ENCODE data around the gene LAGE3.

Gene LAGE3

GRCh38 chrX:154477891-154478477 is 1.1 kb downstream of the LAGE3 start:
- no peak for DNase-seq (ENCODE audit: low read depth)

GRCh38 chrX:154476821-154477220 is 2.3 kb downstream of the LAGE3 start:
- DNase-seq (ENCODE audit: low read depth) = no peak

DNA sequence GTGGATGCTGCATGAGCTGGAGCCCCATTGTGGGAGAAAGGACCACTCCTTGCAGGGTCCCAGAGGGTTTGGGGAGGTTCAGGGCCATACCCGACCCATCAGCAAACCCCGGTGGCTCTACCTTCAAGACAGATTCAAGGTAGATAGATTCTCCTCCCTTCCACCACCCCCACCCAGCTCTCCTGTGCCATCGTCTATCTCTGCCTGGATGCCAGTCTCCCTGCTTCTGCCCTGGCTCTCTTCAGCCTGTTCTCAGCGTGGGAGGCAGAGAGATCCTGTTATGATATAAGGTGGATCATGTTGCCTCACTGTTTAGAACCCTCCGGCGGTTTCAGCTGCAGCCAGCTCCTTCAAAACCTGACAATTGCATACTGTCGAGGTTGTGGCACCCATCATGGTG is 5.4 kb downstream of the LAGE3 start:
- DNase-seq (ENCODE audit: low read depth) = no peak

DNA sequence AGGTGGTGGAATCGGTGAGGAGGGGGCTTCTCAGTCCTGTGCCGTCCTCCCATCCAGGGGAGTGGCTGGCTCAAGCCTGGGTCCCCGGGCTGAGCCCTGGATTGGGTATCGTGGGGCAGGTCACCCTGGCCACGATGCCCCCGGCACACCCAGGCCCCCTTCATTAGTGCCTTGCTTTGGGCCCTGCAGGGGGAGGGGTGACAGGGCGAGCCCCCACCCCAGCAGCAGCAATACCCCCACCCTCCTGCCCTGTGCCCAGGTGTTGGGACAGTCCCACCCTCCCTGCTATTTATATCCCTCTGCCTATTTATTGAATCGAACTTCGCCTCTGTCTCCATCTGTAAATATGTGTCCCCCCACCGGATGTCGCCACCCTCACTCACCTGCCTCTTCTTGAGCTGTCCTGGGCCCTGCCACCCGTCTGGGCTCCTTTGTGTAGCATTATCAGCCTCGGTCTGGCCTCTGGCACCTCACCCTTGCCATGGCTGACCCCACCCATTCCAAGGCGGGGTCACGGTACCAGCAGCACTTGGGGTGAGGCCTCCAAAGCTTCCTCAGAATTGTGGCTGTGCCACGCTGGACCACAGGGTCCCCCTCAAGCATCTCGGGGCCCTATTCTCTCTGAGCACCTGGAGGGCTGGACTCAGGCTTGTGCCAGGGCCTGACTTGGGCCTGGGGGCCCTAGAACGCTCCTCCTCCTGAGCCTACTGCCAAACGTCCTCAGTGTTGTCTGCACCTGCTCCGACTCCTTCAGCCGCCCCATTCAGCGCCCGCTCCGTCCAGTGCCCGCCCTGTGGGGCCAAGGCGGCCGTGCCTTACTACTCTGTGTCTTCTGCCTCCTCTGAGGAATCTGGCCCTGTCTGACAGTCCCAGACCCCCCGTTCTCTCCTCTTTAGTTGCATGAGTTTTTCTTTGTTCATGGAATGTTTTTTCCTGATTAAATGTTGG is 6.1 kb downstream of the LAGE3 start:
- no peak for DNase-seq (ENCODE audit: low read depth)

DNA sequence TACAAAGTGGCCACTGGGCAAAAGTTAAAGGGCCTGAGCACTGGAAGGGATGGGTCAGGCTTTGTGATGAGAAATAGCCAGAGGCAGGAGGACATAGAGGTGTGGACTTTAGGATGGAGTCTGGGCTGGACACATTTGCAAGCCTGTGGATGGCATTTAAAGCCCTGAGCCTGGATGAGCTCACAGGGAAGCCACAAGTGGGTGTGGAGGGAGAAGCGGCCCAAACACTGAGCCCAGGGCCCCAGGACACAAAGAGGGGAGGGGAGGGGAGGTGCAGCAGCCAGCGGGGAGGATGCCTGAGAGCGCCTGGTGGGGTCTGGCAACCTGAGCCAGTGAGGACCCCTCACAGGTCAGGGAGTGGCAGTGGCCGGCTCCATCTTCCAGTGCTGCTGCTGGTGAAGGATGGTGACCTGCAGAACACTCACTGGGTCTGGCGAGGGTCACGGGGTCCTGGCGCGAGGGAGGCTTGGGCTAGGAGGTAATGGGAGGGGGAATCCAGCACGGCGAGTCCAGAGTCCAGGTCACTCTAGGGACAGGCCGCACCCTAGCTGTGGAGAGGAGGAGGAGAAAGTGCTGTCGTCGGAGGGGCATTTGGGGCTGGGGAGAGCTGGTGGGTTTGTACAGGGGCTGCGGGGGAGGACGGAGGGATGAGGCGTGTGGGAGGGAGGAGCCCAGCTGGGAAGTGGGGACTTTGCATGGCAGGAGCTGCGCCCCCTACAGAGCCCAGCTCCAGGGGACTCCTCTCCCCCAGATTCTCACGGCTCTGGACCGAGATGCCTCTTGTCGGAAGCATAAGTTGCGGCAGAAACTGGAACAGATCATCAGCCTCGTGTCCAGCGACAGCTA is 7.0 kb downstream of the LAGE3 start:
- DNase-seq (ENCODE audit: low read depth) = no peak

- no peak for DNase-seq (ENCODE audit: low read depth)
These were observed 8.0 kb downstream of the LAGE3 start for GRCh38 chrX:154470914-154471568.

DNA sequence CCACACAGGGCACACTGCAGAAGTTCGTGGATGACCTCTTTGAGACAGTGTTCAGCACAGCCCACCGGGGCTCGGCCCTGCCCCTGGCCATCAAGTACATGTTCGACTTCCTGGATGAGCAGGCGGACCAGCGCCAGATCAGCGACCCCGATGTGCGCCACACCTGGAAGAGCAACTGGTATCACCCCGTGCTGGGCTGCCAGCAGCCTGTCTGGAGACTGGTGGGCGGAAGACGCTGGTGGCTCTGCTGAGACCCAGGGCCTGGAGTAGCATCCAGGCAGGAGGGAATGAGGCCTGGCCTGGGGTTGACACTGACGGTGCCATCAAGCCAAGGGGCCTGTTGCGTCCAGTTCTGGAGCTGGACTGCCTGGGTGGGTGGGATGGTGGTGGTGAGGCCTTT is 8.6 kb downstream of the LAGE3 start:
- DNase-seq (ENCODE audit: low read depth) = no peak

- DNase-seq (ENCODE audit: low read depth) = no peak
These were observed 9.2 kb downstream of the LAGE3 start for GRCh38 chrX:154469880-154470279.

DNA sequence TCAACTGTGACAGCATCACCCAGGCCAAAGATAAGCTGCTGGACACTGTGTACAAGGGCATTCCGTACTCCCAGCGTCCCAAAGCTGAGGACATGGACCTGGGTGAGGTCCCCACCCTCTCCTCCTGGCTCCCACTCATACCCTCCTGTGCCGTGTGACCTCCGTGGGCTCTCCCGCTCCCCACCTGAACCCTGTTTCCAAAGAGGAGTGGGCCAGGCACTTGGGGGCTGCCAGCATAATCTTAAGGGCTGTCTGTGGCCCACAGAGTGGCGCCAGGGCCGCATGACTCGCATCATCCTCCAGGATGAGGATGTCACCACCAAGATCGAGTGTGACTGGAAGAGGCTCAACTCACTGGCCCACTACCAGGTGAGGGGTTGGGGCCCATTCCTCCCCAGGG is 10.0 kb downstream of the LAGE3 start:
- no peak for DNase-seq (ENCODE audit: low read depth)

DNA sequence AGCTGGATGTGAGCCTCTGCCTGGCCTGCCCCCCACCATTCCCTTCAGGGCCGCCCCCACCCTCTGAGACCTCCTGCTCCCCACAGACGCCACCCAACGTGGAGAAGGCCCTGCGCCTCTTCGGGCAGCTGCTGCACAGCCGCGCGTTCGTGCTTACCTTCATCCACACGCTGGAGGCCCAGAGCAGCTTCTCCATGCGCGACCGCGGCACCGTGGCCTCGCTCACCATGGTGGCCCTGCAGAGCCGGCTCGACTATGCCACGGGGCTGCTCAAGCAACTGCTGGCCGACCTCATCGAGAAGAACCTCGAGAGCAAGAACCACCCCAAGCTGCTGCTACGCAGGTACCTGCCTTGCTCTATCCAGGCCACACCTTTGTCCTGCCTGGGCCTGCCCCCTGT is 10.9 kb downstream of the LAGE3 start:
- DNase-seq (ENCODE audit: low read depth) = no peak

GRCh38 chrX:154467556-154467955 is 11.5 kb downstream of the LAGE3 start:
- no peak for DNase-seq (ENCODE audit: low read depth)

DNA sequence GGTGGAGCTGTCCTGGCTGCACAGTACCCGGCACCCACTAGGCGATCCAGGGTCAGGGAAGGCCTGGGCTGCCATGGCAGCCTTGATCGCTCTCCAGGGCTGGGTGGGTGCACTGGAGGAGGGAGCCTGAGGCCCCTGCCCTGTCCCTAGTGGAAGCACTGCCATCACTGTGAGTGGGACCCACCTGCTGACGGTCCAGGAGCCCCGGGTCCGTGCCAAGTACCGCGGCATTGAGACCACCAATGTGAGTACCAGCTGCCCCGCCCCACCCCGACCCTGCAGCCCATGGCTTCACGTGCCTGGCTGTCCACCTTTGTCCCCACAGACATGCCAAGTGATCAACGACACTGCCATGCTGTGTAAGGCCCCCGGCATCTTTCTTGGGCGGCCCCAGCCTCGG is 12.2 kb downstream of the LAGE3 start:
- no peak for DNase-seq (ENCODE audit: low read depth)

DNA sequence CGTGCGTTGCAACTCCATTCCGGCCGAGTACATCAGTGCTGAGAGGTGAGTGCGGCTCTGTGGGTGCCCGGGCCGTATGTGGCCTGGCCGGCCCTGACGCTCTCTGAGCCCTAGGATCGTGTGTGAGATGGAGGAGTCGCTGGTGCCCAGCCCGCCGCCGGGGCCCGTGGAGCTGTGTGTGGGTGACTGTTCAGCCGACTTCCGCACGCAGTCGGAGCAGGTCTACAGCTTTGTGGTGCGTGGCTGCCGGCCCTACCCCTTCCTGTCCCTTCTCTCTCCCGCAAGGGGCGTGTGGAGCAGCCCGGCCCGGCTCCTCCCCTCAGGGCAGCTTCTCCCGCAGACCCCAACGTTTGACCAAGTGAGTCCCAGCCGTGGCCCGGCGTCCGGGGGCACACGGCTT is 13.0 kb downstream of the LAGE3 start:
- DNase-seq (ENCODE audit: low read depth) = no peak

DNA sequence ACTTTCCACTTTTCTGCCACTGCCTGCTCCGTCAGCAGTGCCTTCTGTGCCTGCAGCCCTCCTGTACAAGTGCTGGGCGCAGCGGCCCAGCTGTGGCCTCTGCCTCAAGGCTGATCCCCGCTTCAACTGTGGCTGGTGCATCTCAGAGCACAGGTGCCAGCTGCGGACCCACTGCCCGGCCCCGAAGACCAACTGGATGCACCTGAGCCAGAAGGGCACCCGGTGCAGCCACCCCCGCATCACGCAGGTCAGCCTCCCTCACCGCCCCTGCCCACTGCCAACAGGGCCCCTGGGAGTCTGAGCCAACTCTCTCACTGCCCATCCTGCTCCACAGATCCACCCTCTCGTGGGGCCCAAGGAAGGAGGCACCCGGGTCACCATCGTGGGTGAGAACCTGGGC is 13.5 kb downstream of the LAGE3 start:
- no peak for DNase-seq (ENCODE audit: low read depth)

GRCh38 chrX:154464806-154465365 is 14.2 kb downstream of the LAGE3 start:
- no peak for DNase-seq (ENCODE audit: low read depth)

DNA sequence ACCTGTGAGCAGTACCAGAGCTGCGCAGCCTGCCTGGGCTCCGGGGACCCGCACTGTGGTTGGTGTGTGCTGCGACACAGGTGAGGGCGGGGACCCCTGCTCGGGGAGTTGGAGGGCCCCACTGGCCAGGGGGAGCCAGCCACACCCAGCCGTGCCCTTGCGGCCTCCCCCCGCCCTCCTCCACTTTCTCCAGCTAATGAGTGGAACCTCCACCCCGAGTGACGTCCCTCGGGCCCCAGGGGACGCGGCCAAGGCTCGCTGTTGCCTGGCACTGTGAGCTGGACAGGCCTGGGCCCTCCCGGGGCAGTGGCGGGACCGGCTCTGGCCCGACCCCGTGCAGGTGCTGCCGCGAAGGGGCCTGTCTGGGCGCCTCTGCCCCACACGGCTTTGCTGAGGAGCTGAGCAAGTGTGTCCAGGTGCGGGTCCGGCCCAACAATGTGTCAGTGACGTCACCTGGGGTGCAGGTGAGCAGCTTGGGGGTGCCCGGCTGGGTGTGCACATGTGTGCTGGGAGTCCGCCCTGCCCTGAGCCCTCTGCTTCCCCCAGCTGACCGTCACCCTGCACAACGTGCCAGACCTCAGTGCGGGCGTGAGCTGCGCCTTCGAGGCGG is 15.4 kb downstream of the LAGE3 start:
- no peak for DNase-seq (ENCODE audit: low read depth)

DNA sequence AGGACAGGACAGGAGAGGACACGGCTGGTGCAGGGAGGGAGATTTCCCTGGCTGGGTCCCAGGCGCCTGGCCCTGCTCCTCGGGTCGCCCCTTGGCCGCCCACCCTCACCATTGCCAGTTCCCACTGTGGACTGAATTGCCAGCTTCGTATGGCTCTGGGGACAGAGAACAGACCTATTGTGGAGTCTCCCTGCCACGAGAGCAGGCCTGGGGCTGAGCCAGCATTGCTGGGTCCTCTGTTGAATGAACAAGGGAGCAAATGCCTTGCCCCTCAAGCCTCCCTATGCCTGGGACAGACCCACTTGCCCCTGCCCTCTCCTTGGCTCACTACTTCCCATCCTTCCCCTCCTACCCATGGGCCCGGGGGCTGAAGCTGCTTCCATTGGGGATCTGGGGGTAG is 16.7 kb downstream of the LAGE3 start:
- no peak for DNase-seq (ENCODE audit: low read depth)

DNA sequence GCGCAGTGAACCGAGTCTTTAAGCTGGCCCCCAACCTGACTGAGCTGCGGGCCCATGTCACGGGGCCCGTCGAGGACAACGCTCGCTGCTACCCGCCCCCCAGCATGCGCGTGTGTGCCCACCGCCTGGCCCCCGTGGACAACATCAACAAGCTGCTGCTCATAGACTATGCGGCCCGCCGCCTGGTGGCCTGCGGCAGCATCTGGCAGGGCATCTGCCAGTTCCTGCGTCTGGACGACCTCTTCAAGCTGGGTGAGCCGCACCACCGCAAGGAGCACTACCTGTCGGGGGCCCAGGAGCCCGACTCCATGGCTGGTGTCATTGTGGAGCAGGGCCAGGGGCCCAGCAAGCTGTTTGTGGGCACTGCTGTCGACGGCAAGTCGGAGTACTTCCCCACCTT is 18.8 kb downstream of the LAGE3 start:
- DNase-seq (ENCODE audit: low read depth) = no peak

DNA sequence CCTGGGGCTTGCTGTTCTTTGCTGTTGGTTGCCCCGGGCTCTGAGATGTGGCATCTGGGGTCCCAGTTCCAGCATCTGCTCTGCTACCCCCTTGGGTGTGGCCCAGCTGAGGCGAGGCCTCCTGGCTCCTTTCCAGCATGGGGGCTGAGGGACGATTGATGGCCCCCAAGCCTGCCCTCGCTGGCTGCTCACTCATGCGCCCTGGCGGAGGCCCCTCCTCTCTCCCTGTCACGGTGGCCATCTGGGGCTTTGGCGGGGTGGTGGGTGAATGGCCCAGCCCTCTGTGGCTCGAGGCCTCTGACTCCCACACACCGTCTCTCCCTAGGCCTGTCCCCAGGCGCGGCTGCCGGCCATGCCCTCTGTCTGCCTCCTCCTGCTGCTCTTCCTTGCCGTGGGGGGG is 19.2 kb downstream of the LAGE3 start:
- no peak for DNase-seq (ENCODE audit: low read depth)

DNA sequence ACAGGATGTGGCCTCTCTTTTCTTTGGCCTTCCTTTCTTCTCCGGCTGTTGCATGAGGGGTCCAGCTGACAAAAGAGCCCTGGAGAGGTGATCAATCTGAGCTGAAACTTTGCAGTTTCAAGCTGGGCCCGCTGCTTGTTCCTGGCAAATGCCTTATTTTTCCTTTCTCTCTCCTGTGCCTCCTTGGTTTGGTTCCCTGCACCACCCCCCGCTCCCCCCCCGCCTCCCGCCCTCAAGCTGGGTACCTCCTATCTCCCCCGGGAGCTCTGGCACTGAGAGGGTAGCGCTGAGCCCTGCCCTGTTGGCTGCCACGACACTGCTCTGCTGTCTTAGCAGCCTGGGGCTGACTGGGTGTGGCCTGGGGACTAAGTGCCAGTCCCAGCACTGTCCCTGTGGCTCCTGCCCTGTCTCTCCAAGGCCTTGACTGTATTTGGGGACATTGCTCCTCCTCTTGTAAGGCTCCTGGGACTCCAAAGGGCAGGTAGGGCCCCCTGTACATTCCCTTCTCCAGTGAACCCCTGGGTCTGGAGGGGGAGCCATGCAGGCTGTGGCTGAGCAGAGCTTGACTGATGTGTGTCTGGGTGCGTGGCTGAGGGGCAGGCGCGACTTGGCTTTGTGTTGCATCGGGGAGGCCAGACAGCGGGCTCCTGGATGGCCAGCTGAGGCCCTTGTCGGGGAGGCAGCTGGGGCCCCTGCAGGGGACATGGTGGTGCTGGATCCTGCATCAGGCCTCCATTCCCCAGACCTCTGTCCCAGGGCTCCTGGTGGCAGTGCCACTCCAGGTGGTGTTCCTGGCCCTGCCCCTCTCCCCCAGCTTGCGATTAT is 19.9 kb downstream of the LAGE3 start:
- no peak for DNase-seq (ENCODE audit: low read depth)
